GM20431 (cell line): ENCODE results near the gene FEN1.

Experiments used
- in situ Hi-C: fragments of 300-500 bp; cut with MseI, MboI; formaldehyde crosslinking; loops from one replicate; pipeline ENCODE4 v1.15.0; 2020; ENCODE audit warnings: low sequenced_read_pairs; ENCODE audit not compliant: unreplicated experiment

Gene FEN1

GRCh38 chr11:61793083-61793828 is 545 bp downstream of the FEN1 start:
- in situ Hi-C loops: no loop called here

- in situ Hi-C loops: no loop called here
Observed at GRCh38 chr11:61793829-61794204, 1.1 kb downstream of the FEN1 start.

- in situ Hi-C loops: no loop called here
Observed at GRCh38 chr11:61794579-61794978, 1.9 kb downstream of the FEN1 start.

- in situ Hi-C loops: no loop called here
Observed at GRCh38 chr11:61795459-61795858, 2.7 kb downstream of the FEN1 start.

GRCh38 chr11:61795876-61796526 is 3.3 kb downstream of the FEN1 start:
- in situ Hi-C loops: no loop called here

GRCh38 chr11:61797263-61797944 is 4.7 kb downstream of the FEN1 start:
- in situ Hi-C loops: no loop called here

- in situ Hi-C loops: no loop called here
Observed at GRCh38 chr11:61799665-61800284, 7.1 kb downstream of the FEN1 start.

GRCh38 chr11:61800331-61801281 is 7.9 kb downstream of the FEN1 start:
- in situ Hi-C loops: no loop called here

GRCh38 chr11:61802605-61803004 is 9.9 kb downstream of the FEN1 start:
- in situ Hi-C loops: no loop called here

GRCh38 chr11:61803889-61804647 is 11.4 kb downstream of the FEN1 start:
- in situ Hi-C loops: no loop called here

GRCh38 chr11:61805146-61805545 is 12.4 kb downstream of the FEN1 start:
- in situ Hi-C loops: no loop called here

- in situ Hi-C loops: no loop called here
Observed at GRCh38 chr11:61806785-61807184, 14.1 kb downstream of the FEN1 start.

- in situ Hi-C loops: no loop called here
Observed at GRCh38 chr11:61810671-61811175, 18.0 kb downstream of the FEN1 start.

- in situ Hi-C loops: no loop called here
Observed at GRCh38 chr11:61811831-61812230, 19.1 kb downstream of the FEN1 start.

- in situ Hi-C loops: no loop called here
Observed at GRCh38 chr11:61812736-61813411, 20.2 kb downstream of the FEN1 start.

- in situ Hi-C loops: no loop called here
Observed at GRCh38 chr11:61814247-61814957, 21.7 kb downstream of the FEN1 start.

GRCh38 chr11:61814958-61815789 is 22.5 kb downstream of the FEN1 start:
- in situ Hi-C loops: no loop called here
